Fibroblast of lung (primary cell): ENCODE data around the gene IFI44L.

Experiments
- CTCF ChIP-seq, 2 donors: IDR thresholded peaks in 1 of 2; conservative IDR thresholded peaks in 1 of 2; 1 replicate in 1 of 2; 2 replicates in 1 of 2; pipeline ENCODE4 v1.5.1; 2011 to 2012; ENCODE audit warnings: low read length in 2 of 2, control low read depth in 1 of 2, inconsistent platforms in 1 of 2, low read depth in 1 of 2, mild to moderate bottlenecking in 1 of 2
- EZH2 ChIP-seq: IDR thresholded peaks from 2 replicates; pipeline ENCODE4 v1.5.1; 2012; ENCODE audit warnings: low read length, control low read depth, mild to moderate bottlenecking; ENCODE audit errors: missing control alignments

DNA sequence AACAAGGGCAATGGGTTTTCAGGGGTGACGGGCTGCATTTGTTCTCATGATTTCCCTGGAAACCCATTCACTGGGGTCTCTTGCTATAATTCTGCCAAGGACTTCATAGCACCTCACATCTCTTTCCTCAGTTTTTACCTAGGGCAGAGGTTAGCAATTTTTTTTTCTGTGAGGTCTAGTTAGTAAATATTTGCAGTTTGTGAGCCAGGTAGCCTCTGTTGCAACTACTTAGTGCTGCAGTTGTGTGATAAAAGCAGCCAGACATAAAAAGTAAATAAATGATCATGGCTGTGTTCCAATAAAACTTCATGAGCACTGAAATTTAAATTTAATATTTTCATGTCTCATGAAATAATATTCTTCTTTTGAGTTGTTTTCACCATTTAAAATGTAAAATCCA lies 67.1 kb downstream of the IFI44L start:
- TF ChIP-seq CTCF (conservative IDR thresholded peaks at IDR 0.05 in 1 of 2, IDR thresholded peaks at IDR 0.05 in 1 of 2; ENCODE audit: low read depth in 1 of 2, low read length in 2 of 2), result no peak
- no peak for TF ChIP-seq EZH2
